Measurements from ENCODE around the gene CUL4B. TPM values are rescaled to one million over a fixed set of nuclear protein-coding genes. Genes with fewer than 3 reads are reported as not detected.
"Not testable (repeated sequence)": the region's sequence is repeated elsewhere in the genome, so short reads cannot be mapped to it uniquely, and the experiment has no call there.

The CUL4B gene
- total RNA-seq, 6 experiments from 2014 or later = 116 to 151 (median 134) TPM

GRCh38 chrX:120485638-120486520, 74.9 kb downstream of the CUL4B start:
- H3K27ac Mint-ChIP-seq = peak overlapping the region; percentile 93
- TF ChIP-seq, protein P1, sequence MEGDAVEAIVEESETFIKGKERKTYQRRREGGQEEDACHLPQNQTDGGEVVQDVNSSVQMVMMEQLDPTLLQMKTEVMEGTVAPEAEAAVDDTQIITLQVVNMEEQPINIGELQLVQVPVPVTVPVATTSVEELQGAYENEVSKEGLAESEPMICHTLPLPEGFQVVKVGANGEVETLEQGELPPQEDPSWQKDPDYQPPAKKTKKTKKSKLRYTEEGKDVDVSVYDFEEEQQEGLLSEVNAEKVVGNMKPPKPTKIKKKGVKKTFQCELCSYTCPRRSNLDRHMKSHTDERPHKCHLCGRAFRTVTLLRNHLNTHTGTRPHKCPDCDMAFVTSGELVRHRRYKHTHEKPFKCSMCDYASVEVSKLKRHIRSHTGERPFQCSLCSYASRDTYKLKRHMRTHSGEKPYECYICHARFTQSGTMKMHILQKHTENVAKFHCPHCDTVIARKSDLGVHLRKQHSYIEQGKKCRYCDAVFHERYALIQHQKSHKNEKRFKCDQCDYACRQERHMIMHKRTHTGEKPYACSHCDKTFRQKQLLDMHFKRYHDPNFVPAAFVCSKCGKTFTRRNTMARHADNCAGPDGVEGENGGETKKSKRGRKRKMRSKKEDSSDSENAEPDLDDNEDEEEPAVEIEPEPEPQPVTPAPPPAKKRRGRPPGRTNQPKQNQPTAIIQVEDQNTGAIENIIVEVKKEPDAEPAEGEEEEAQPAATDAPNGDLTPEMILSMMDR (IDR thresholded peaks at IDR 0.05) = peak; percentile 70
- no peaks in the 10 kb centered on the region for H3K9me3 Mint-ChIP-seq
- no peaks in the 10 kb centered on the region for H3K36me3 Mint-ChIP-seq (ENCODE audit: low read depth)
- H3K4me3 Mint-ChIP-seq = peak overlapping the region; percentile 87
- H3K27me3 Mint-ChIP-seq (ENCODE audit: insufficient read depth) = no peaks in the 10 kb centered on the region; the same call in 1 of the 2 replicates
- H3K4me1 Mint-ChIP-seq (ENCODE audit: low read depth) = peaks cover 5% of the 10 kb centered on the region; the same call in 1 of the 2 replicates
- DNase-seq = peak; percentile 75

- no peaks in the 10 kb centered on the region for H3K9me3 Mint-ChIP-seq
- no peaks in the 10 kb centered on the region; the same call in 1 of the 2 replicates for H3K27me3 Mint-ChIP-seq (ENCODE audit: insufficient read depth)
- H3K27ac Mint-ChIP-seq = peak overlapping the region; percentile 93
- H3K36me3 Mint-ChIP-seq (ENCODE audit: low read depth) = no peaks in the 10 kb centered on the region
- no peak for DNase-seq
- H3K4me1 Mint-ChIP-seq (ENCODE audit: low read depth) = peaks cover 5% of the 10 kb centered on the region; the same call in 1 of the 2 replicates
- H3K4me3 Mint-ChIP-seq = peak overlapping the region; percentile 87
- TF ChIP-seq, protein P1 (IDR thresholded peaks at IDR 0.05) = no peak
Measured at GRCh38 chrX:120485315-120485637, 75.5 kb downstream of the CUL4B start.

- Mint-ChIP-seq H3K4me1 (ENCODE audit: low read depth) (peaks cover 10% of the 10 kb centered on the region), H3K27ac (peak overlapping the region; percentile 3; the same call in 1 of the 2 replicates), H3K9me3 (no peaks in the 10 kb centered on the region), H3K27me3 (ENCODE audit: insufficient read depth) (no peaks in the 10 kb centered on the region; the same call in none of the 2 replicates), H3K36me3 (ENCODE audit: low read depth) (no peaks in the 10 kb centered on the region), H3K4me3 (no peak overlapping the region)
- TF ChIP-seq, protein P1 (IDR thresholded peaks at IDR 0.05) = no peak
- DNase-seq = no peak
Measured at GRCh38 chrX:120477453-120477852, 83.3 kb downstream of the CUL4B start.

DNA sequence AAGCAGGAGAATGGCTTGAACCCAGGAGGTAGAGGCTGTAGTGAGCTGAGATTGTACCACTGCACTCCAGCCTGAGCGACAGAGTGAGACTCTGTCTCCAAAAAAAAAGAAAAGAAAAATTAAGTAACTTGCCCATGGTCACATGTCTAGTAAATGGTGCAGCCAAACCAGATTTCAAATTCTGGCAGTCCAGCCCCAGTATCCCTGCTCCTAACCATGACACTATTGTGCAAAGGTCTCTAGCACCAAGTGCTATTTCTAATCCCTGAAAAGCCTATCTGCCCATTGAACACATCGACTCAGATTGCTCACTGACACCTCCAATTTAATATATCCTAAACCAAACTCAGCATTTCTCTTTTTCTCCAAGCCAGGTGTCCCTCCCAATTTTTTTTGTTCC, 84.0 kb downstream of the CUL4B start:
- Mint-ChIP-seq H3K9me3 (no peaks in the 10 kb centered on the region), H3K27me3 (ENCODE audit: insufficient read depth) (no peaks in the 10 kb centered on the region; the same call in 1 of the 2 replicates), H3K4me3 (no peak overlapping the region), H3K36me3 (ENCODE audit: low read depth) (no peaks in the 10 kb centered on the region), H3K27ac (no peak overlapping the region), H3K4me1 (ENCODE audit: low read depth) (peaks cover 10% of the 10 kb centered on the region)
- TF ChIP-seq, protein P1 (IDR thresholded peaks at IDR 0.05) = no peak
- no peak for DNase-seq

DNA sequence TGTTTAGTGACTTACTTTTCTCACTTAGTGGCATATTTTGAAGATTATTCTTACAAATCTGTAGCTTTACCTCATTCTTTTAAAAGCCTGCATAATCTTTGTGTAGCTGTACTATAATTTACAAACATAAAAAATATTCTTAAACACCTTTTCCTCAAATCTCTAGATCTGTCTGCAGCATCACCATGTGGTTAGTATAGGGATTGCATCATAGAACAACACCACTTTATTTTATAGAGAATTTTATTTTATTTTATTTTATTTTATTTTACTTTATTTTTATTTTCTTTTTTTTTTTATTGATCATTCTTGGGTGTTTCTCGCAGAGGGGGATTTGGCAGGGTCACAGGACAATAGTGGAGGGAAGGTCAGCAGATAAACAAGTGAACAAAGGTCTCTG, 85.3 kb downstream of the CUL4B start:
- not testable (repeated sequence) for H3K36me3 Mint-ChIP-seq (ENCODE audit: low read depth); H3K27me3 Mint-ChIP-seq (ENCODE audit: insufficient read depth); H3K9me3 Mint-ChIP-seq; H3K4me3 Mint-ChIP-seq; H3K27ac Mint-ChIP-seq
- peak; percentile 12 for DNase-seq
- peaks cover 10% of the 10 kb centered on the region for H3K4me1 Mint-ChIP-seq (ENCODE audit: low read depth)
- TF ChIP-seq, protein P1 (IDR thresholded peaks at IDR 0.05) = peak; percentile 78

Other genes starting within 250 kb of the CUL4B start
- under 1 TPM in 4 of 6 experiments, not detected in 2; 0.20 to 0.56 (median 0.33) TPM for gene TMEM255A, start 249.5 kb downstream of the CUL4B start, total RNA-seq (2021; fragmentation: NEBNext Ultra II Directional; extraction: Animal tissue kit (Norgen Biotek cat#: 25700))
- not detected for gene ATP1B4, start 198.9 kb downstream of the CUL4B start, total RNA-seq (2021; fragmentation: NEBNext Ultra II Directional; extraction: Animal tissue kit (Norgen Biotek cat#: 25700))
- gene LAMP2, start 91.7 kb downstream of the CUL4B start, total RNA-seq (2021; fragmentation: NEBNext Ultra II Directional; extraction: Animal tissue kit (Norgen Biotek cat#: 25700)) = 100 to 1,000 TPM in 5 of 6 experiments, 10 to 100 TPM in 1; 95.6 to 124 (median 114) TPM
- gene MCTS1, start 43.1 kb upstream of the CUL4B start, total RNA-seq (2021; fragmentation: NEBNext Ultra II Directional; extraction: Animal tissue kit (Norgen Biotek cat#: 25700)) = 10 to 100 TPM; 57.2 to 71.7 (median 64.7) TPM
- gene C1GALT1C1, start 69.1 kb upstream of the CUL4B start, total RNA-seq (2021; fragmentation: NEBNext Ultra II Directional; extraction: Animal tissue kit (Norgen Biotek cat#: 25700)) = 10 to 100 TPM; 34.9 to 42.1 (median 41.0) TPM

Data from HFFc6 (cell line).